BLaER1 treated with 17β-estradiol and CSF1 and Interleukin-3, amounts not matched to agents 10 nM and 100 nM (cell line): ENCODE measurements around the gene PINK1.

Experiments used
- H3K27ac ChIP-seq, 11 experiments: shearing (Covaris generic); formaldehyde crosslinking; 2 replicates each; pipeline ENCODE4 v1.8.1; 2022
- H3K27me3 ChIP-seq, 11 experiments: shearing (Covaris generic); formaldehyde crosslinking; 2 replicates each; pipeline ENCODE4 v1.8.1; 2022
- H3K36me3 ChIP-seq, 11 experiments: shearing (Covaris generic); formaldehyde crosslinking; 2 replicates each; pipeline ENCODE4 v1.8.1; 2022
- H3K4me1 ChIP-seq, 10 experiments: shearing (Covaris generic); formaldehyde crosslinking; 2 replicates each; pipeline ENCODE4 v1.8.1; 2022
- H3K4me2 ChIP-seq, 11 experiments: shearing (Covaris generic); formaldehyde crosslinking; 2 replicates each; pipeline ENCODE4 v1.8.1; 2022
- H3K4me3 ChIP-seq, 10 experiments: shearing (Covaris generic); formaldehyde crosslinking; 2 replicates each; pipeline ENCODE4 v1.8.1; 2022
- H3K9ac ChIP-seq, 11 experiments: shearing (Covaris generic); formaldehyde crosslinking; 2 replicates each; pipeline ENCODE4 v1.8.1; 2022
- H3K9me3 ChIP-seq, 11 experiments: shearing (Covaris generic); formaldehyde crosslinking; replicated peaks in 1 of 11; 2 replicates each; pipeline ENCODE4 v1.8.1; 2022
- H4K20me1 ChIP-seq, 11 experiments: shearing (Covaris generic); formaldehyde crosslinking; 2 replicates each; pipeline ENCODE4 v1.8.1; 2022
- Cebpa-rat ChIP-seq, 11 experiments: shearing (Covaris generic); IDR thresholded peaks; 2 replicates each; pipeline ENCODE4 v1.8.1; 2022

The PINK1 gene

DNA sequence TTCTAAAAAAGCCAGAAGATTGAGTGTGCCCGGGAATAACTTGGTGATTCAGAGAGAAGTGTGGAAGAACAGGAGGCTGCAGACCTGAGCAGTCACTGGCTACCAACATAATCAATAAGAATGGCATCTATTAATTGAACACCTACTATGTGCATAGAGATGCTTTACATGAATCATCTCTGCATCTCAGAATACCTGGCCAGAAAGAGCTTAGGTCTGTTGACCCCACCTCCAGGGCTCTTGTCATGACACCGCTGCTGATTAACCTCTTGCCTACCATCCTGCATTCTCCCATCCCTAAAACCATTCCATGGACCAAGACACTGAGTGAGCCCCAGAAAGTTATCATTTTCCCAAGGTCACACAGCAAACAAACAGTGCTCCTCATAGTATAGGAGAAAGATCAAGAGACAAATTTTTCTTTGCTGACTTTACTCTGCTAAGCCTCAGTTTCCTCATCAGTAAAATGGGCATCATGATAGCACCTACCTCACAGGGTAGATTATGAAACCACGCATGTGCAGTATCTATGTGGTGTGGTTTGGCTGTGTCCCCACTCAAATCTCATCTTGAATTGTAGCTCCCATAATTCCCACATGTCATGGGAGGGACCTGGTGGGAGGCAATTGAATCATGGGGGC lies 16.3 kb upstream of the PINK1 start:
- Histone ChIP-seq H3K9ac (no peak overlapping the region), H3K27me3 (no peaks in the 10 kb centered on the region), H3K4me2 (no peak overlapping the region), H3K36me3 (no peaks in the 10 kb centered on the region), H3K4me1 (peaks cover 0 to 8% (median 0%) of the 10 kb centered on the region in 10 experiments; a peak in 3 of 20 replicates), H3K27ac (no peak overlapping the region), H3K9me3 (no peaks in the 10 kb centered on the region), H3K4me3 (no peak overlapping the region), H4K20me1 (no peaks in the 10 kb centered on the region)
- no peak for TF ChIP-seq Cebpa-rat (IDR thresholded peaks at IDR 0.05)

DNA sequence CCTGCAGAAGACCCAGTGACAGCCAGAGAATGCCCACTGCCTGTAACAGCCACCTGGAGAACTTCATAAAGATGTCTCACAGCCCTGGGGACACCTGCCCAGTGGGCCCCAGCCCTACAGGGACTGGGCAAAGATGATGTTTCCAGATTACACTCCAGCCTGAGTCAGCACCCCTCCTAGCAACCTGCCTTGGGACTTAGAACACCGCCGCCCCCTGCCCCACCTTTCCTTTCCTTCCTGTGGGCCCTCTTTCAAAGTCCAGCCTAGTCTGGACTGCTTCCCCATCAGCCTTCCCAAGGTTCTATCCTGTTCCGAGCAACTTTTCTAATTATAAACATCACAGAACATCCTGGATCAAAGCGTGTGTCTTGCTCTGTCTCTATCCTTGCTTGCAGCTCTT lies 14.7 kb upstream of the PINK1 start:
- no peaks in the 10 kb centered on the region for H3K27me3 ChIP-seq
- H4K20me1 ChIP-seq = no peaks in the 10 kb centered on the region
- H3K9me3 ChIP-seq = no peaks in the 10 kb centered on the region
- TF ChIP-seq Cebpa-rat (IDR thresholded peaks at IDR 0.05) = no peak
- no peak overlapping the region for H3K9ac ChIP-seq
- no peak overlapping the region for H3K4me3 ChIP-seq
- H3K4me2 ChIP-seq = no peak overlapping the region
- no peak overlapping the region for H3K27ac ChIP-seq
- H3K36me3 ChIP-seq = no peaks in the 10 kb centered on the region
- H3K4me1 ChIP-seq = peaks cover 0 to 4% (median 0%) of the 10 kb centered on the region in 10 experiments; a peak in 3 of 20 replicates

DNA sequence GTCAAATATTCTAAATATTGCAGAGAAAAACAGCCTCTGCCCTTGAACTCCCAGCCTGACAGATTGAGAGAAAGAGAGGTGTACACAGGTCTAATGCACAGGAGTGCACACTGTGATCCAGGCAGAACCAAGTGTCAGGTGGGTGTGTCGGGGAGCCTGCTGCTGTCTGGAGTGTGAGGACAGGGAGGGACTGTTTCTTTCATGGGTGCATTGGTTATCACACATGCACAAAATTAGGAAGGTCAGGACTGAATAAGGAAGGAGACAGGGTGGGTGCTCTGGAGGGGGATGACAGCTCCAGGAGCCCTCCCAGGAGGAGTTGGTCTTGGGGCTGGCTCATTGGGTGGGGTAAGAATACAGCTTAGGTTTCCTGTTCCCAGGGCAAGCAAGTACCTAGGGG lies 13.3 kb upstream of the PINK1 start:
- no peak for TF ChIP-seq Cebpa-rat (IDR thresholded peaks at IDR 0.05)
- Histone ChIP-seq H3K27me3 (no peaks in the 10 kb centered on the region), H3K9ac (no peak overlapping the region), H3K27ac (no peak overlapping the region), H3K36me3 (no peaks in the 10 kb centered on the region), H4K20me1 (no peaks in the 10 kb centered on the region), H3K4me1 (no peaks in the 10 kb centered on the region), H3K9me3 (no peaks in the 10 kb centered on the region), H3K4me2 (no peak overlapping the region), H3K4me3 (no peak overlapping the region)

GRCh38 chr1:20621012-20621411 lies 12.2 kb upstream of the PINK1 start:
- no peaks in the 10 kb centered on the region for H3K27me3 ChIP-seq
- no peak overlapping the region for H3K4me2 ChIP-seq
- H3K4me1 ChIP-seq = no peaks in the 10 kb centered on the region
- no peak for TF ChIP-seq Cebpa-rat (IDR thresholded peaks at IDR 0.05)
- H4K20me1 ChIP-seq = no peaks in the 10 kb centered on the region
- no peak overlapping the region for H3K4me3 ChIP-seq
- no peak overlapping the region for H3K9ac ChIP-seq
- H3K9me3 ChIP-seq = no peaks in the 10 kb centered on the region
- no peaks in the 10 kb centered on the region for H3K36me3 ChIP-seq
- H3K27ac ChIP-seq = no peak overlapping the region

DNA sequence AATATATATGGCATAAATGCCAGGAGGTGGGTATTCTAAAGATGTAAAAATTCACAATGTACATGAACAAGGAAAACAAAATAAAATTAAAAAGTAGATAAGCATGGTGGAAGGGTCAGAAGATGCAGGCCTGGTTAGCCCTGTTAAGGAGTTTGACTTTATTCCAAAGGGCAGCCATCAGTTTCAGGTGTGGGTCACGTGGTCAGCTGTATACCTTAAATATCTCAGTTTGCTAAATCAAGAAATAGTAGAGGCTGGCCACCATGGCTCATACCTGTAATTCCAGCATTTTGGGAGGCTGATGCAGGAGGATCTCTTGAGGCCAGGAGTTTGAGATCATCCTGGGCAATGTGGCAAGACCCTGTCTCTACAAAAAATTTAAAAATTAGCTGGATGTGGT lies 8.5 kb upstream of the PINK1 start:
- no peak for TF ChIP-seq Cebpa-rat (IDR thresholded peaks at IDR 0.05)

GRCh38 chr1:20625176-20626097 lies 7.8 kb upstream of the PINK1 start:
- Histone ChIP-seq H3K27ac (no peak overlapping the region), H3K9ac (no peak overlapping the region), H4K20me1 (no peaks in the 10 kb centered on the region), H3K4me3 (no peak overlapping the region), H3K27me3 (no peaks in the 10 kb centered on the region), H3K4me1 (peaks cover 0 to 6% (median 0%) of the 10 kb centered on the region in 10 experiments; a peak in 4 of 20 replicates), H3K9me3 (peaks cover 26 to 40% (median 37%) of the 10 kb centered on the region in 11 experiments; a peak in 21 of 22 replicates), H3K36me3 (no peaks in the 10 kb centered on the region), H3K4me2 (no peak overlapping the region)
- TF ChIP-seq Cebpa-rat (IDR thresholded peaks at IDR 0.05) = no peak

More for the DNA sequence above, 8.5 kb upstream of the PINK1 start:
- H4K20me1 ChIP-seq = no peaks in the 10 kb centered on the region
- H3K27me3 ChIP-seq = no peaks in the 10 kb centered on the region
- H3K4me3 ChIP-seq = no peak overlapping the region
- no peaks in the 10 kb centered on the region for H3K36me3 ChIP-seq
- peaks cover 0 to 6% (median 0%) of the 10 kb centered on the region in 10 experiments; a peak in 4 of 20 replicates for H3K4me1 ChIP-seq
- peaks cover 22 to 37% (median 33%) of the 10 kb centered on the region in 11 experiments; a peak in 21 of 22 replicates for H3K9me3 ChIP-seq
- no peak overlapping the region for H3K27ac ChIP-seq
- no peak overlapping the region for H3K9ac ChIP-seq
- H3K4me2 ChIP-seq = no peak overlapping the region

DNA sequence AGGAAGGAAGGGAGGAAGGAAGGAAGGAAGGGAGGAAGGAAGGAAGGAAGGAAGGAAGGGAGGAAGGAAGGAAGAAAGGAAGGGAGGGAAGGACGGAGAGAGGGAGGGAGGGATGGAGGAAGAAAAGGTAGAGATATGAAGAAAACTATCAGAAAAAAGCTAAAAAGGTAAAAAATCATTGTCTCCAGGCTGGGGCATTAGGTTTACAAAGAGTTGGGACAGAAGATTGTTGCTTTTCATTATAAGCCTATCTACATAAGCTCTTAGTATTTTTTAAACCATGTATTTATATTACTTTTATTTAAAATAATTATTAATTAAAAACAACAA lies 7.2 kb upstream of the PINK1 start:
- Histone ChIP-seq H3K4me2 (no peak overlapping the region), H3K27me3 (no peaks in the 10 kb centered on the region), H3K9me3 (peaks cover 26 to 40% (median 37%) of the 10 kb centered on the region in 11 experiments; a peak in 21 of 22 replicates), H3K4me3 (no peak overlapping the region), H3K9ac (no peak overlapping the region), H3K27ac (no peak overlapping the region), H3K4me1 (peaks cover 0 to 6% (median 0%) of the 10 kb centered on the region in 10 experiments; a peak in 4 of 20 replicates), H4K20me1 (no peaks in the 10 kb centered on the region), H3K36me3 (no peaks in the 10 kb centered on the region)
- TF ChIP-seq Cebpa-rat (IDR thresholded peaks at IDR 0.05) = no peak

GRCh38 chr1:20626524-20626923 lies 6.7 kb upstream of the PINK1 start:
- no peak overlapping the region for H3K27ac ChIP-seq
- H3K4me2 ChIP-seq = peak overlapping the region in 3 of 11 experiments; percentile 12 to 15 (median 12); a peak in 4 of 22 replicates
- H3K27me3 ChIP-seq = no peaks in the 10 kb centered on the region
- H3K9me3 ChIP-seq = peaks cover 26 to 40% (median 37%) of the 10 kb centered on the region in 11 experiments; a peak in 21 of 22 replicates
- no peaks in the 10 kb centered on the region for H3K36me3 ChIP-seq
- TF ChIP-seq Cebpa-rat (IDR thresholded peaks at IDR 0.05) = no peak
- H3K9ac ChIP-seq = no peak overlapping the region
- peaks cover 0 to 6% (median 0%) of the 10 kb centered on the region in 10 experiments; a peak in 4 of 20 replicates for H3K4me1 ChIP-seq
- H3K4me3 ChIP-seq = no peak overlapping the region
- no peaks in the 10 kb centered on the region for H4K20me1 ChIP-seq

GRCh38 chr1:20630729-20631128 lies 2.5 kb upstream of the PINK1 start:
- H3K4me2 ChIP-seq = no peak overlapping the region
- no peak overlapping the region for H3K4me3 ChIP-seq
- H3K4me1 ChIP-seq = peaks cover 9 to 17% (median 11%) of the 10 kb centered on the region in 10 experiments
- H3K9ac ChIP-seq = no peak overlapping the region
- TF ChIP-seq Cebpa-rat (IDR thresholded peaks at IDR 0.05) = no peak
- H3K36me3 ChIP-seq = no peaks in the 10 kb centered on the region
- peaks cover 0 to 13% (median 0%) of the 10 kb centered on the region in 11 experiments; a peak in 4 of 22 replicates for H4K20me1 ChIP-seq
- peaks cover 26 to 40% (median 37%) of the 10 kb centered on the region in 11 experiments; a peak in 21 of 22 replicates for H3K9me3 ChIP-seq
- H3K27me3 ChIP-seq = no peaks in the 10 kb centered on the region
- no peak overlapping the region for H3K27ac ChIP-seq
